B cell (primary cell): ENCODE results near the gene EEF1A2. TPM values are rescaled to one million over a fixed set of nuclear protein-coding genes. Genes with fewer than 3 reads are reported as not detected.

Experiments
- ATAC-seq: fragments of 200-7000 bp; cut with Tn5 transposase; one replicate; pipeline ENCODE4 v1.10.0; 2021; ENCODE audit warnings: low read depth, mild to moderate bottlenecking, moderate number of reproducible peaks, moderate library complexity
- CTCF ChIA-PET: fragments of 350-600 bp; sonication (Branson Sonifier 250); formaldehyde crosslinking; loops from one replicate; lab custom pipeline; 2021; ENCODE audit warnings: antibody characterized with exemption, inconsistent platforms; lab: Charles Lee
- POLR2A ChIA-PET: fragments of 350-600 bp; sonication (Branson Sonifier 250); formaldehyde crosslinking; loops from one replicate; lab custom pipeline; 2021; ENCODE audit warnings: antibody characterized with exemption; lab: Charles Lee
- DNase-seq: peaks from one replicate; pipeline ENCODE4 v3.0.0; 2013
- H2AFZ ChIP-seq: 2 replicates; pipeline ENCODE4 v1.6.1; 2012; ENCODE audit warnings: mild to moderate bottlenecking, low read depth, low read length; ENCODE audit not compliant: insufficient read depth, poor library complexity, severe bottlenecking
- H3K27ac ChIP-seq, 2 donors: 1 replicate in 1 of 2; 2 replicates in 1 of 2; pipeline ENCODE4 v1.5.1; 2012 to 2013; ENCODE audit warnings: low read length in 2 of 2, mild to moderate bottlenecking in 2 of 2, moderate library complexity in 1 of 2
- H3K27me3 ChIP-seq, 4 experiments: fragments of 200-600 bp in 1 of 4; sonication (generic) in 1 of 4; replicated peaks in 1 of 4; 1 replicate in 2 of 4; 2 replicates in 2 of 4; pipeline versions ENCODE4 v1.6.1 to v1.7.0; 2013 to 2016; ENCODE audit warnings: low read length in 3 of 4, mild to moderate bottlenecking in 2 of 4, mixed read lengths in 1 of 4, moderate library complexity in 1 of 4; ENCODE audit not compliant: insufficient read depth in 4 of 4, control insufficient read depth in 3 of 4; ENCODE audit errors: control extremely low read depth in 1 of 4
- H3K36me3 ChIP-seq, 2 experiments: replicated peaks in 1 of 2; 1 replicate in 1 of 2; 2 replicates in 1 of 2; pipeline versions ENCODE4 v1.6.1 to v1.7.1; 2013; ENCODE audit warnings: low read length in 1 of 2; ENCODE audit not compliant: insufficient read depth in 2 of 2, control insufficient read depth in 1 of 2; ENCODE audit errors: control extremely low read depth in 1 of 2, extremely low read depth in 1 of 2
- H3K4me1 ChIP-seq, 2 donors: fragments of 200-600 bp in 1 of 2; sonication (generic) in 1 of 2; 1 replicate in 1 of 2; 2 replicates in 1 of 2; pipeline versions ENCODE4 v1.5.1 to v1.6.1; 2013 to 2017; ENCODE audit warnings: low read length in 2 of 2; ENCODE audit not compliant: control insufficient read depth in 2 of 2, insufficient read depth in 2 of 2
- H3K4me2 ChIP-seq: replicated peaks from 2 replicates; pipeline ENCODE3; 2012; ENCODE audit warnings: mild to moderate bottlenecking, low read depth, low read length; ENCODE audit not compliant: poor library complexity, severe bottlenecking
- H3K4me3 ChIP-seq, 5 experiments: fragments of 200-600 bp in 1 of 5; sonication (generic) in 1 of 5; 1 replicate in 3 of 5; 2 replicates in 2 of 5; pipeline versions ENCODE4 v1.5.1 to v1.7.0; 2011 to 2016; ENCODE audit warnings: low read length in 4 of 5, mild to moderate bottlenecking in 4 of 5, low read depth in 2 of 5, control low read depth in 1 of 5, moderate library complexity in 1 of 5; ENCODE audit not compliant: insufficient read depth in 1 of 5; ENCODE audit errors: control extremely low read depth in 1 of 5, extremely low read depth in 1 of 5
- H3K79me2 ChIP-seq: fragments of 200-600 bp; sonication (generic); one replicate; pipeline ENCODE4 v1.6.0; 2016; ENCODE audit warnings: low read length; ENCODE audit not compliant: control insufficient read depth, insufficient read depth
- H3K9ac ChIP-seq: fragments of 200-600 bp; sonication (generic); 2 replicates; pipeline ENCODE4 v1.6.1; 2017; ENCODE audit warnings: mild to moderate bottlenecking, low read length, moderate library complexity
- H3K9me3 ChIP-seq, 3 donors: one replicate each; pipeline versions ENCODE4 v1.6.1 to v1.7.1; 2013; ENCODE audit warnings: low read length in 2 of 3; ENCODE audit not compliant: control insufficient read depth in 2 of 3, insufficient read depth in 1 of 3; ENCODE audit errors: control extremely low read depth in 1 of 3
- H4K20me1 ChIP-seq: 2 replicates; pipeline ENCODE4 v1.6.0; 2012; ENCODE audit warnings: mild to moderate bottlenecking, low read length; ENCODE audit not compliant: insufficient read depth, control insufficient read depth, poor library complexity, severe bottlenecking
- H3K27ac Mint-ChIP-seq: one replicate; pipeline ENCODE4 v1.8.0; 2021; ENCODE audit warnings: mixed read lengths
- H3K27me3 Mint-ChIP-seq: one replicate; pipeline ENCODE4 v1.8.0; 2021; ENCODE audit warnings: mixed read lengths
- H3K4me1 Mint-ChIP-seq: one replicate; pipeline ENCODE4 v1.8.0; 2021; ENCODE audit warnings: mixed read lengths
- H3K4me3 Mint-ChIP-seq: one replicate; pipeline ENCODE4 v1.8.0; 2021; ENCODE audit warnings: mixed read lengths
- H3K9me3 Mint-ChIP-seq: one replicate; pipeline ENCODE4 v1.8.0; 2022; ENCODE audit warnings: mixed read lengths; ENCODE audit not compliant: insufficient read depth
- CTCF ChIP-seq: fragments of 200-600 bp; IDR thresholded peaks from one replicate; pipeline ENCODE4 v1.8.0; 2022; ENCODE audit warnings: antibody characterized with exemption, mild to moderate bottlenecking
- EZH2 ChIP-seq: IDR thresholded peaks from 2 replicates; pipeline ENCODE4 v1.6.1; 2012; ENCODE audit warnings: borderline replicate concordance, low read depth, mild to moderate bottlenecking, moderate library complexity, low read length; ENCODE audit not compliant: insufficient read depth, poor library complexity, severe bottlenecking
- WGBS: methylation state at CpG from one replicate; pipeline ENCODE4 v1.1.5; 2013; ENCODE audit warnings: missing lambda C conversion rate; ENCODE audit not compliant: insufficient coverage; 5-methylcytosine and 5-hydroxymethylcytosine counted together
- intact Hi-C: fragments of 100-400 bp; cut with micrococcal nuclease; formaldehyde crosslinking; loops from one replicate; pipeline ENCODE4 v1.10.0; 2022
- polyA plus RNA-seq: library from polyadenylated mRNA; depleted of rRNA; stranded (reverse); fragments of >200 nt; gene quantifications from 2 replicates; pipeline ENCODE4 v1.2.3, GENCODE V29; 2012
- total RNA-seq, 2 donors: library from RNA; stranded (reverse); fragments of 120-200 nt in 1 of 2; gene quantifications; 1 replicate in 1 of 2; 2 replicates in 1 of 2; pipeline versions ENCODE4 v1.2.3 to v1.2.4, GENCODE V29; 2013 to 2022

The EEF1A2 gene
- total and polyA plus RNA-seq, 2 donors (not counting 1 experiment from before 2014, with no cell fraction given), result 2.2 to 2.9 TPM

GRCh38 chr20:63442100-63442493, 56.8 kb downstream of the EEF1A2 start:
- no peaks in the 10 kb centered on the region for H3K36me3 ChIP-seq
- 4% methylated on average over 4 of the region's 11 CpGs for WGBS
- H3K9ac ChIP-seq, result no peak overlapping the region
- H3K9me3 ChIP-seq, result peaks cover 0 to 14% (median 0%) of the 10 kb centered on the region in 3 donors
- peaks cover 0 to 35% (median 1%) of the 10 kb centered on the region in 4 experiments for H3K27me3 ChIP-seq
- no peak for TF ChIP-seq CTCF
- TF ChIP-seq EZH2, result no peak
- no peaks in the 10 kb centered on the region for H3K79me2 ChIP-seq
- peak; percentile 57 for DNase-seq
- ATAC-seq, result peak; percentile 65
- intact Hi-C loops, result no loop called here
- H2AFZ ChIP-seq, result no peak overlapping the region
- Mint-ChIP-seq H3K4me1 (peaks cover 15% of the 10 kb centered on the region), H3K4me3 (no peak overlapping the region), H3K27ac (peak overlapping the region; percentile 53), H3K9me3 (no peaks in the 10 kb centered on the region), H3K27me3 (peaks cover 10% of the 10 kb centered on the region)
- CTCF ChIA-PET, result interaction anchor here (0.5 to 1.3 kb wide), 2 partner anchors 9 to 595 kb away, joined by 3 to 5 read pairs; no protein-coding TSS in a partner anchor
- H3K27ac ChIP-seq, result no peak overlapping the region
- no peak overlapping the region for H3K4me3 ChIP-seq
- POLR2A ChIA-PET, result no interaction called here
- H3K4me2 ChIP-seq, result peak overlapping the region; percentile 44
- peaks cover 10 to 27% of the 10 kb centered on the region in 2 donors for H3K4me1 ChIP-seq
- H4K20me1 ChIP-seq, result no peaks in the 10 kb centered on the region

DNA sequence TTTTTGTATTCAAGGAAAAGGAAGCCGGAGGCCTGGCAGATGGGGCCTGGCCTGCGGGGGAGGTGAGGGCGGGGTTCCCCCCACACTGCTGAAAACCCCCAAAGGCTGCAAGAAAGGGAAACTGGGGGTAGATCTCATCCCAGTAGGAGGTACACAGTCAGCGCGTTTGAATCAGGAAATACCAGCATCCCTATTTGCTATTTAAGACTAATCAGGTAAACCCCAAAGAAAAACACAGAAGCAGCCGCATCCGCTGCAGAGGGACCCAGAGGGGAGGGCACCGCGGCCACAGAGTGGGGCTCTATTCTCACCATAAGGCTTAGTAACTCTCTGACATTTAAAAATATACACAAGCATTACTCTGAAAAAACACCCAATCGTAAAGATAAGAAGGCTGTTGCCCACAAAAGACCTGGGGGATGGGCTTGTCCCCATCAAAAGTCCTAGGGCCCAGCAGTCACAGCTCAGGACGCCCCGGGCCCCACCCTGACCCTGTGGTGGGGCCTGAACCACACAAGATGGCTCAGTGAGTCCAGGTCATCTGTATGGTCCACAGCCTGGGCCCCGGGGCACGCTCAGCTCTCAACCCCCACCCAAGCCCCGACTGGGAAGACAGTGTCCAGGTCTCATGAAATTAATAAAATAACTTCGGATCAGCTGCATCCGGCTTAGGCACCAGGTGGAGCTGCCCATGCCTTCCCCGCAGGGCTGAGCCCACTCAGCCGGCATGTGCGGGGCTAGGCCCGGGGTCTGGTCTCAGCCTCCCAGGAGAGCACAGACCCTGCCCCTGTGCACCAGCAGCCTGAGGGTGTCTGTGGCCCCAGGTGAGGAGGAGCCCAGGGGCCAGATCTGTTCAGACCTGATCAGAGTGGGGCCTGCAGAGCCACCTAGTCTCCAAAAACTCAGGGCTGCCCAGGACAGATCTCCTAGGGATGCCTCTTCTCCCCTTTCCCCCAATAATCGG, 57.5 kb downstream of the EEF1A2 start:
- H3K27me3 ChIP-seq, result peaks cover 0 to 34% (median 1%) of the 10 kb centered on the region in 4 experiments
- WGBS, result 4% methylated on average over 20 of the region's 22 CpGs
- H3K27ac ChIP-seq, result no peak overlapping the region

More for the DNA sequence above, 57.5 kb downstream of the EEF1A2 start:
- H3K9me3 ChIP-seq, result peaks cover 0 to 14% (median 0%) of the 10 kb centered on the region in 3 donors
- H3K27ac Mint-ChIP-seq, result no peak overlapping the region
- no peaks in the 10 kb centered on the region for H4K20me1 ChIP-seq
- ChIA-PET CTCF (interaction anchor here (0.5 to 1.3 kb wide), 2 partner anchors 8 to 595 kb away, joined by 3 to 5 read pairs; no protein-coding TSS in a partner anchor), POLR2A (no interaction called here)
- TF ChIP-seq CTCF, result no peak
- no peak for TF ChIP-seq EZH2
- no peak overlapping the region for H2AFZ ChIP-seq
- H3K4me1 Mint-ChIP-seq, result peaks cover 15% of the 10 kb centered on the region
- intact Hi-C loops, result no loop called here
- H3K9ac ChIP-seq, result no peak overlapping the region
- DNase-seq (peak; percentile 27), ATAC-seq (peak; percentile 34)
- no peaks in the 10 kb centered on the region for H3K9me3 Mint-ChIP-seq
- no peak overlapping the region for H3K4me3 ChIP-seq
- H3K4me1 ChIP-seq, result peaks cover 10 to 27% of the 10 kb centered on the region in 2 donors
- peak overlapping the region; percentile 6 for H3K4me3 Mint-ChIP-seq
- H3K4me2 ChIP-seq, result peak overlapping the region; percentile 44
- no peaks in the 10 kb centered on the region for H3K36me3 ChIP-seq
- peaks cover 10% of the 10 kb centered on the region for H3K27me3 Mint-ChIP-seq
- H3K79me2 ChIP-seq, result no peaks in the 10 kb centered on the region
